SH-SY5Y (cell line): Measurements from ENCODE around the gene TRIM66.

Source experiments
- GATA2 ChIP-seq: IDR thresholded peaks from 2 replicates; pipeline ENCODE4 v1.6.1; 2011; ENCODE audit warnings: mild to moderate bottlenecking, low read depth, low read length
- GATA3 ChIP-seq: IDR thresholded peaks from 2 replicates; pipeline ENCODE4 v1.6.1; 2011; ENCODE audit warnings: low read depth, mild to moderate bottlenecking, low read length, moderate library complexity

DNA sequence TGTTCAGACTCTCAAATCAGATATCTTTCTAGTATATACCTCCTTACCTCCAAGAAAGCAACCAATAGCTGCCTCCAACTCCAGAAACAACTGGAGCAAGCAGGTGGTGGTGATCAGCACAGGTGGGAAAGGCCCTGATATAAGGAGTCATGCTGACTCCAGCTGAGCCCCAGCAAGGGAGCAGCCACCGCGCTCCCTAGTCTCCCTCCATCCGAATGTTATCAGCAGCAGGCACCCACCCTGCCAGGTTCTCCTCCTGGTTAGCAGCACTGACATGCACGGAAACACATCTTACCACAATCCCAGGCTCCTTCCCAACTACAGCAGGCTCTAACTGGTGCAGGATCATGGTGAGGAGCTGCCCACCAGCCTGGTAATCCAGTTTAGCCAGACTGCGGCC lies 69.9 kb downstream of the TRIM66 start:
- TF ChIP-seq GATA3 (no peak), GATA2 (no peak)
